CD14-positive monocyte (primary cell): ENCODE results near the gene RGS13. TPM values are rescaled to one million over a fixed set of nuclear protein-coding genes. Genes with fewer than 3 reads are reported as not detected.
A peak's percentile ranks its signal among the peaks of the same experiment; 100 is the strongest.

Experiments
- DNase-seq, 3 donors: peaks; one replicate each; pipeline ENCODE4 v3.0.0-alpha.2; 2011 to 2022
- H2AFZ ChIP-seq: 2 replicates; pipeline ENCODE4 v1.6.0; 2012; ENCODE audit warnings: mild to moderate bottlenecking, low read depth, low read length, inconsistent platforms; ENCODE audit not compliant: insufficient read depth, poor library complexity, severe bottlenecking
- H3K27ac ChIP-seq, 2 donors: 1 replicate in 1 of 2; 2 replicates in 1 of 2; pipeline ENCODE4 v1.5.1; 2012 to 2013; ENCODE audit warnings: low read length in 2 of 2, control low read depth in 1 of 2, inconsistent platforms in 1 of 2, low read depth in 1 of 2, mild to moderate bottlenecking in 1 of 2
- H3K27me3 ChIP-seq, 2 donors: one replicate each; pipeline versions ENCODE4 v1.6.0 to v1.6.1; 2011 to 2013; ENCODE audit warnings: low read length in 2 of 2; ENCODE audit not compliant: control insufficient read depth in 2 of 2, insufficient read depth in 2 of 2
- H3K36me3 ChIP-seq, 2 donors: replicated peaks in 1 of 2; 1 replicate in 1 of 2; 2 replicates in 1 of 2; pipeline versions ENCODE4 v1.5.1 to v1.6.1; 2012 to 2013; ENCODE audit warnings: low read length in 2 of 2, control low read depth in 1 of 2, inconsistent platforms in 1 of 2, mild to moderate bottlenecking in 1 of 2; ENCODE audit not compliant: insufficient read depth in 2 of 2, control insufficient read depth in 1 of 2
- H3K4me1 ChIP-seq, 2 donors: 1 replicate in 1 of 2; 2 replicates in 1 of 2; pipeline versions ENCODE4 v1.5.1 to v1.6.1; 2012 to 2013; ENCODE audit warnings: low read length in 2 of 2, control low read depth in 1 of 2, inconsistent platforms in 1 of 2, mild to moderate bottlenecking in 1 of 2, moderate library complexity in 1 of 2; ENCODE audit not compliant: insufficient read depth in 2 of 2, control insufficient read depth in 1 of 2
- H3K4me2 ChIP-seq: replicated peaks from 2 replicates; pipeline ENCODE3; 2012; ENCODE audit warnings: low read length, moderate library complexity, mild to moderate bottlenecking; ENCODE audit not compliant: poor library complexity, severe bottlenecking; ENCODE audit errors: extremely low read depth
- H3K4me3 ChIP-seq, 3 experiments: fragments of 200-600 bp in 1 of 3; sonication (generic) in 1 of 3; replicated peaks in 1 of 3; 1 replicate in 2 of 3; 2 replicates in 1 of 3; pipeline ENCODE4 v1.5.1; 2011 to 2013; ENCODE audit warnings: low read length in 3 of 3, mild to moderate bottlenecking in 3 of 3, control low read depth in 2 of 3, low read depth in 2 of 3, inconsistent platforms in 1 of 3, moderate library complexity in 1 of 3
- H3K79me2 ChIP-seq: 2 replicates; pipeline ENCODE4 v1.6.0; 2012; ENCODE audit warnings: mild to moderate bottlenecking, control low read depth, inconsistent platforms, low read length, moderate library complexity; ENCODE audit not compliant: insufficient read depth
- H3K9ac ChIP-seq: 2 replicates; pipeline ENCODE4 v1.6.0; 2017; ENCODE audit warnings: low read length, mild to moderate bottlenecking; ENCODE audit not compliant: insufficient read depth, poor library complexity, severe bottlenecking
- H3K9me3 ChIP-seq, 2 donors: replicated peaks in 1 of 2; 1 replicate in 1 of 2; 2 replicates in 1 of 2; pipeline versions ENCODE4 v1.5.1 to v1.6.1; 2012 to 2013; ENCODE audit warnings: low read length in 2 of 2, control low read depth in 1 of 2; ENCODE audit not compliant: control insufficient read depth in 1 of 2, insufficient read depth in 1 of 2
- H4K20me1 ChIP-seq: 2 replicates; pipeline ENCODE4 v1.6.0; 2012; ENCODE audit warnings: mild to moderate bottlenecking, low read length, control low read depth, moderate library complexity; ENCODE audit not compliant: insufficient read depth
- H3K27ac Mint-ChIP-seq, 7 donors: one replicate each; pipeline ENCODE4 v1.8.0; 2020; ENCODE audit warnings: mild to moderate bottlenecking in 7 of 7, mixed read lengths in 7 of 7, moderate library complexity in 6 of 7, inconsistent platforms in 2 of 7
- H3K27me3 Mint-ChIP-seq, 3 donors: one replicate each; pipeline ENCODE4 v1.8.0; 2021 to 2022; ENCODE audit warnings: low read depth in 3 of 3, mild to moderate bottlenecking in 3 of 3, mixed read lengths in 3 of 3, moderate library complexity in 3 of 3, inconsistent platforms in 1 of 3
- H3K36me3 Mint-ChIP-seq, 2 donors: one replicate each; pipeline ENCODE4 v1.8.0; 2020; ENCODE audit warnings: mixed read lengths in 2 of 2, inconsistent platforms in 1 of 2, mild to moderate bottlenecking in 1 of 2
- H3K4me1 Mint-ChIP-seq: one replicate; pipeline ENCODE4 v1.8.0; 2020; ENCODE audit warnings: mild to moderate bottlenecking, mixed read lengths
- H3K4me3 Mint-ChIP-seq, 2 donors: one replicate each; pipeline ENCODE4 v1.8.0; 2020; ENCODE audit warnings: mild to moderate bottlenecking in 2 of 2, mixed read lengths in 2 of 2, moderate library complexity in 1 of 2
- H3K9me3 Mint-ChIP-seq, 7 donors: one replicate each; pipeline ENCODE4 v1.8.0; 2020 to 2022; ENCODE audit warnings: mixed read lengths in 7 of 7, mild to moderate bottlenecking in 6 of 7, moderate library complexity in 6 of 7, inconsistent platforms in 2 of 7
- WGBS: methylation state at CpG from one replicate; pipeline ENCODE4 v1.1.5; 2013; ENCODE audit warnings: missing lambda C conversion rate; ENCODE audit not compliant: insufficient coverage; 5-methylcytosine and 5-hydroxymethylcytosine counted together
- intact Hi-C, 2 donors: fragments of 100-400 bp; cut with micrococcal nuclease; formaldehyde crosslinking; loops; one replicate each; pipeline versions ENCODE4 v1.15.0 to v1.15.1; 2023
- polyA plus RNA-seq, 3 donors: library from polyadenylated mRNA; depleted of rRNA in 1 of 3; unstranded in 2 of 3; stranded (reverse) in 1 of 3; fragments of 300-500 nt in 2 of 3; fragments of >200 nt in 1 of 3; fragmentation: Illumina TruSeq in 2 of 3; gene quantifications; 1 replicate in 2 of 3; 2 replicates in 1 of 3; pipeline ENCODE4 v1.2.3, GENCODE V29; 2012 to 2021
- TF ChIP-seq, protein P1 (sequence below): fragments of 200-600 bp; IDR thresholded peaks from one replicate; pipeline ENCODE4 v1.8.0; 2022; ENCODE audit warnings: antibody characterized with exemption, mild to moderate bottlenecking

Gene RGS13
- polyA plus RNA-seq, 3 donors, result not detected

DNA sequence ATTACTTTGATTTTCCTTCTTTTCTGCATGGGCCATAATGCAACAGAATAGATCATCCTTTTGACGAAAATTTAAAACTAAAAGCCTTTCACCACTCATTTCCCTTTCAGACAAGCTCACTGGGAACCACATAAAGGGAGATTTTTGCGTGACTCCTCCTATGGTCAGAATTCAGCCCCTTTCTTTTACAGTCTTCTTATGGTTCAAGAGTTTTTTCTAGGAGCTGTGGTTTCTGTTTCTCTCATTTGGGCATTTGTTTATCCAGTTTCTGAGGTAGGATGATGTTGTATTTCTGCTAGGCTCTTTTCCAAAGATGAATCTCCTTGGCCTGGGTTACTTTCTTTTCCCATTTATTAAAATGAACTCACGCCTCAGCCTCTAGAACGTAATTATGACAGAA lies 43.4 kb upstream of the RGS13 start:
- no CpG with 5 or more reads among the region's 4 CpGs for WGBS
- H3K27me3 Mint-ChIP-seq, result peaks cover 0 to 2% (median 0%) of the 10 kb centered on the region in 3 donors

DNA sequence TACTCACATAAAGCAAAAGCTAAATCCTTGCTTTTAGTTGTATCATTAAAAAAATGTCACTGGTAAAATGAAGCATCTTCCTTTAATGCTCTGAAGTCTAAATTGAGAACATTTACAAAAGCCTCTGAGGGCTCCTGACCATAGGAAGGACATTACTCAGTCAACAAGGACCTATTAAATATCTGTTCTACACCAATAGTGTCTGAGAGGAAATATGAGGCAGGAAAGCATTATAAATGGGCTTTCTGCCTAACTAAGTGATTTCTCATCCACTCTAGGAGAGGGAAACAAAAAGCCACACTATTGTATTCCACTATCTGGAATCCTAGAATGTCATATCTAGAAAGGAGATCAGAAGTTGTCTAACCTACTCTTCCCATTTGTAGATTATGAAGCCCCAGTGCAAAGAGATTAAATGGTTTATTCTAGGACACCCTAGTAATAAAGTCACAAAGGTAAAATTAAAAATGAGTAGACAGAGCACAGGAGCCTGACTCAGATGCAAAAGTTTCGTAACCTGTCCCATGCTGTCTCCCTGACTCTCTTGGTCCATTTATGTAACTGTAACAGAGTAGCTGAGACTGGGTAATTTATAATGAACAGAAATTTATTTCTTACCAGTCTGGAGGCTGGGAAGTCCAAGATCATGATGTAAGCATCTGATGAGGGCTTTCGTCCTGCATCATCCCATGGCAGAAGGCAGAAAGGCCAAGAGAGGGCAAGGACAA lies 42.8 kb upstream of the RGS13 start:
- WGBS, result no CpG with 5 or more reads among the region's 2 CpGs
- intact Hi-C loops, result no loop called here
- no peaks in the 10 kb centered on the region for H3K36me3 ChIP-seq

More for the DNA sequence above, 43.4 kb upstream of the RGS13 start:
- Histone ChIP-seq H3K4me2 (no peak overlapping the region), H3K9me3 (no peaks in the 10 kb centered on the region), H3K27me3 (no peaks in the 10 kb centered on the region), H3K79me2 (no peaks in the 10 kb centered on the region), H3K4me3 (no peak overlapping the region), H2AFZ (no peak overlapping the region), H3K9ac (no peak overlapping the region), H3K4me1 (no peaks in the 10 kb centered on the region), H4K20me1 (no peaks in the 10 kb centered on the region), H3K36me3 (no peaks in the 10 kb centered on the region), H3K27ac (no peak overlapping the region)
- no peaks in the 10 kb centered on the region for H3K9me3 Mint-ChIP-seq
- intact Hi-C loops, result no loop called here
- H3K4me1 Mint-ChIP-seq, result no peaks in the 10 kb centered on the region
- no peak overlapping the region for H3K4me3 Mint-ChIP-seq
- H3K27ac Mint-ChIP-seq, result no peak overlapping the region
- TF ChIP-seq, protein P1, sequence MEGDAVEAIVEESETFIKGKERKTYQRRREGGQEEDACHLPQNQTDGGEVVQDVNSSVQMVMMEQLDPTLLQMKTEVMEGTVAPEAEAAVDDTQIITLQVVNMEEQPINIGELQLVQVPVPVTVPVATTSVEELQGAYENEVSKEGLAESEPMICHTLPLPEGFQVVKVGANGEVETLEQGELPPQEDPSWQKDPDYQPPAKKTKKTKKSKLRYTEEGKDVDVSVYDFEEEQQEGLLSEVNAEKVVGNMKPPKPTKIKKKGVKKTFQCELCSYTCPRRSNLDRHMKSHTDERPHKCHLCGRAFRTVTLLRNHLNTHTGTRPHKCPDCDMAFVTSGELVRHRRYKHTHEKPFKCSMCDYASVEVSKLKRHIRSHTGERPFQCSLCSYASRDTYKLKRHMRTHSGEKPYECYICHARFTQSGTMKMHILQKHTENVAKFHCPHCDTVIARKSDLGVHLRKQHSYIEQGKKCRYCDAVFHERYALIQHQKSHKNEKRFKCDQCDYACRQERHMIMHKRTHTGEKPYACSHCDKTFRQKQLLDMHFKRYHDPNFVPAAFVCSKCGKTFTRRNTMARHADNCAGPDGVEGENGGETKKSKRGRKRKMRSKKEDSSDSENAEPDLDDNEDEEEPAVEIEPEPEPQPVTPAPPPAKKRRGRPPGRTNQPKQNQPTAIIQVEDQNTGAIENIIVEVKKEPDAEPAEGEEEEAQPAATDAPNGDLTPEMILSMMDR, result no peak
- no peaks in the 10 kb centered on the region for H3K36me3 Mint-ChIP-seq
- no peak for DNase-seq

More for the DNA sequence above, 42.8 kb upstream of the RGS13 start:
- Mint-ChIP-seq H3K27me3 (peaks cover 0 to 2% (median 0%) of the 10 kb centered on the region in 3 donors), H3K9me3 (no peaks in the 10 kb centered on the region), H3K4me3 (no peak overlapping the region), H3K4me1 (no peaks in the 10 kb centered on the region), H3K36me3 (no peaks in the 10 kb centered on the region), H3K27ac (no peak overlapping the region)
- H4K20me1 ChIP-seq, result no peaks in the 10 kb centered on the region
- TF ChIP-seq, protein P1, result no peak
- no peak overlapping the region for H3K27ac ChIP-seq
- H3K4me1 ChIP-seq, result no peaks in the 10 kb centered on the region
- H3K9me3 ChIP-seq, result no peaks in the 10 kb centered on the region
- peak in 1 of 3 donors; percentile 14 for DNase-seq
- no peak overlapping the region for H2AFZ ChIP-seq
- no peak overlapping the region for H3K4me3 ChIP-seq
- no peak overlapping the region for H3K9ac ChIP-seq
- H3K79me2 ChIP-seq, result no peaks in the 10 kb centered on the region
- H3K4me2 ChIP-seq, result no peak overlapping the region
- no peaks in the 10 kb centered on the region for H3K27me3 ChIP-seq
